Nucleus accumbens (tissue), 56 donors: ENCODE measurements around the gene DNAH6.
"Not testable (repeated sequence)": the region's sequence is repeated elsewhere in the genome, so short reads cannot be mapped to it uniquely, and the experiment has no call there.

Experiments used
- DNase-seq, 56 donors: peaks; one replicate each; lab custom pipeline; 2025; lab: John Stamatoyannopoulos, UW

DNAH6 gene

GRCh38 chr2:84857566-84857965, 341.3 kb downstream of the DNAH6 start:
- no peak for DNase-seq

- DNase-seq: no peak
Measured at GRCh38 chr2:84858123-84858522, 341.8 kb downstream of the DNAH6 start.

GRCh38 chr2:84858937-84859336, 342.6 kb downstream of the DNAH6 start:
- DNase-seq: no peak

GRCh38 chr2:84861539-84861938, 345.2 kb downstream of the DNAH6 start:
- no peak for DNase-seq

- no peak for DNase-seq
Measured at GRCh38 chr2:84862006-84862405, 345.7 kb downstream of the DNAH6 start.

- DNase-seq: no peak
Measured at GRCh38 chr2:84865181-84865783, 349.0 kb downstream of the DNAH6 start.

GRCh38 chr2:84866122-84866521, 349.8 kb downstream of the DNAH6 start:
- DNase-seq: no peak

- DNase-seq: not testable (repeated sequence)
Measured at GRCh38 chr2:84868327-84868726, 352.0 kb downstream of the DNAH6 start.
